ENCODE measurements around the gene CCNF.

CCNF gene

GRCh38 chr16:2476345-2476720 lies 47.1 kb downstream of the CCNF start:
- Histone ChIP-seq H3K27me3 (ENCODE audit: insufficient read depth, poor library complexity, severe bottlenecking) (peaks cover 7% of the 10 kb centered on the region), H3K4me3 (replicated peaks; ENCODE audit: insufficient read depth, low read length) (no peak overlapping the region), H3K27ac (replicated peaks) (no peak overlapping the region)
- no peak for TF ChIP-seq CTCF (IDR thresholded peaks at IDR 0.05; ENCODE audit: insufficient read depth, low read length)
- no peak for TF ChIP-seq GABPA (IDR thresholded peaks at IDR 0.05; ENCODE audit: low read depth)
- TF ChIP-seq POLR2AphosphoS5 (IDR thresholded peaks at IDR 0.05; ENCODE audit: low read depth): no peak
- no peak for TF ChIP-seq SPI1 (IDR thresholded peaks at IDR 0.05; ENCODE audit: borderline replicate concordance, low read depth)
- no peak for TF ChIP-seq REST (IDR thresholded peaks at IDR 0.05; ENCODE audit: insufficient replicate concordance, low read depth)
- DNase-seq (ENCODE audit: low read depth in 1 of 2, low spot score in 1 of 2): no peak

GRCh38 chr16:2476741-2477140 lies 47.5 kb downstream of the CCNF start:
- Histone ChIP-seq H3K4me3 (replicated peaks; ENCODE audit: insufficient read depth, low read length) (no peak overlapping the region), H3K27me3 (ENCODE audit: insufficient read depth, poor library complexity, severe bottlenecking) (peaks cover 7% of the 10 kb centered on the region), H3K27ac (replicated peaks) (no peak overlapping the region)
- no peak for TF ChIP-seq POLR2AphosphoS5 (IDR thresholded peaks at IDR 0.05; ENCODE audit: low read depth)
- TF ChIP-seq CTCF (IDR thresholded peaks at IDR 0.05; ENCODE audit: insufficient read depth, low read length): no peak
- TF ChIP-seq SPI1 (IDR thresholded peaks at IDR 0.05; ENCODE audit: borderline replicate concordance, low read depth): no peak
- no peak for TF ChIP-seq REST (IDR thresholded peaks at IDR 0.05; ENCODE audit: insufficient replicate concordance, low read depth)
- TF ChIP-seq GABPA (IDR thresholded peaks at IDR 0.05; ENCODE audit: low read depth): no peak
- DNase-seq (ENCODE audit: low read depth in 1 of 2, low spot score in 1 of 2): no peak

- no peak overlapping the region for H3K4me3 ChIP-seq (replicated peaks; ENCODE audit: insufficient read depth, low read length)
- H3K27ac ChIP-seq (replicated peaks): no peak overlapping the region
- no peak for DNase-seq (ENCODE audit: low read depth in 1 of 2, low spot score in 1 of 2)
- peaks cover 2% of the 10 kb centered on the region for H3K27me3 ChIP-seq (ENCODE audit: insufficient read depth, poor library complexity, severe bottlenecking)
- no peak for TF ChIP-seq GABPA (IDR thresholded peaks at IDR 0.05; ENCODE audit: low read depth)
- no peak for TF ChIP-seq SPI1 (IDR thresholded peaks at IDR 0.05; ENCODE audit: borderline replicate concordance, low read depth)
- no peak for TF ChIP-seq POLR2AphosphoS5 (IDR thresholded peaks at IDR 0.05; ENCODE audit: low read depth)
- TF ChIP-seq REST (IDR thresholded peaks at IDR 0.05; ENCODE audit: insufficient replicate concordance, low read depth): no peak
- no peak for TF ChIP-seq CTCF (IDR thresholded peaks at IDR 0.05; ENCODE audit: insufficient read depth, low read length)
Measured at GRCh38 chr16:2477327-2477726, 48.1 kb downstream of the CCNF start.
